ENCODE results near the gene ADAP1.

- TF ChIP-seq ZNF274 (IDR thresholded peaks at IDR 0.05; ENCODE audit: low read depth, low read length) (no peak), YY1 (IDR thresholded peaks at IDR 0.05; ENCODE audit: insufficient read depth, insufficient read length) (no peak)
Measured at GRCh38 chr7:849781-850180, 104.7 kb downstream of the ADAP1 start.

All from NT2/D1 (cell line).